NCI-H1092 (cell line): Measurements from ENCODE around the gene DYSF.

Source experiments
- DNase-seq: peaks from one replicate; lab custom pipeline; 2025; lab: John Stamatoyannopoulos, UW

DYSF gene

DNA sequence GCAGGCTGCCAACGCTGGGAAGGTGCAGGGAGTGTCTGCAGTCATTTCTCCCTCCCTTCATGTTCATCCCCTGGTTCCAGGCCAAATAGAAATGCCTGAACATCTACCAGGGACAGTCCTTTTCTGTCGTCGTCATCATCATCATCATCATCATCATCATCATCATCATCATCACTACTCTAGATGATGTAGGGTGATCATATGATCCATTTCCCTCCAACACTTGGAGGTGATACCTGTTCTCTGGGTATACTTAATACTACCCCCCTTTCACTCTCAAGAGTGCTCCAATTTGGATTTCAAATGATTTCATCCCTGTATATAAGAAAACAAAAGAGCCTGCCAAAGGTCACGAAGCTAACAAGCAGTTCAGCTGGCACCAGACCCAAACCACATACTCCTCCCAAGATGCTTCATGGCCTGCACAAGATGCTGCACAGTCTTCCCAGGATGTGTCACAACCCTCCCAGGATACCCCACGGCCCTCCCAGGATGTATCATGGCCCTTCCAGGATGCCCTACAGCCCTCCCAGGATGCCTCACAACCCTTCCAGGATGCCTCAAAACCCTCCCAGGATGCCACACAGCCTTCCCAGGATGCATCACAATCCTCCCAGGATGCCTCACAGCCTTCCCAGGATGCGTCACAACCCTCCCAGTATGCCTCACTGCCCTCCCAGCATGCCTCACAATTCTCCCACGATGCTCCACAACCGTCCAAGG is 257.9 kb downstream of the DYSF start:
- DNase-seq = no peak

DNA sequence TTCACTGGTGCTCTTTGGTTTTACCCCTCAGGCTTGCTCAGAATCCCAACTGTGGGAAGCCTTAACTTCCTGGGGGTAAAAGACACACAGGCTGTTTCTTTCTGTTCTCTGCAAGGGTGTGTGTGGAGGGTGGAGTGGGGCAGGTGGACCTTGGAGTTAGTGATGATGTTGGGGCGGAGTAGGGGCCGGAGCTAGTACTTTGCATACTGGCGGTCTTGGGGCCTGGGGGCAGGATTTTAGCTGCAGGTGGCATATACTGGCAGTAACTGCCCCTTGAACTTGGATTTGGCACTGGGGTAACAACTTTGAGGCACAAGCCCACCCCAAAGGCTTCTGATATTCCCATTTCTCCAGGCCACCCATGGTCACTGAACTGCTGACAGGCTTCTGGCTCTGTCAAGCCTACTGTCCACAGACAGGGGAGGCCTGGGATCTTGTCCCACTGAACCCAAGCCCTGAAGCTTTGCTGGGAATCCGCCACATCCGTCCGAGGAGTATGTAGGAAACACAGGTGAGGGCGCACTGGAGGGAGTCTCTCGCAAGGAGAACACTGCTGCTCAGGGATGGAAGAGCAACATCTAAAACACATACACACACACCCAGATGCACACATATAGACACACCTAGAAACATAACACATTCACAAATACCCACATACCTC is 258.9 kb downstream of the DYSF start:
- no peak for DNase-seq

- no peak for DNase-seq
Measured at GRCh38 chr2:71713581-71714580, 260.5 kb downstream of the DYSF start.

DNA sequence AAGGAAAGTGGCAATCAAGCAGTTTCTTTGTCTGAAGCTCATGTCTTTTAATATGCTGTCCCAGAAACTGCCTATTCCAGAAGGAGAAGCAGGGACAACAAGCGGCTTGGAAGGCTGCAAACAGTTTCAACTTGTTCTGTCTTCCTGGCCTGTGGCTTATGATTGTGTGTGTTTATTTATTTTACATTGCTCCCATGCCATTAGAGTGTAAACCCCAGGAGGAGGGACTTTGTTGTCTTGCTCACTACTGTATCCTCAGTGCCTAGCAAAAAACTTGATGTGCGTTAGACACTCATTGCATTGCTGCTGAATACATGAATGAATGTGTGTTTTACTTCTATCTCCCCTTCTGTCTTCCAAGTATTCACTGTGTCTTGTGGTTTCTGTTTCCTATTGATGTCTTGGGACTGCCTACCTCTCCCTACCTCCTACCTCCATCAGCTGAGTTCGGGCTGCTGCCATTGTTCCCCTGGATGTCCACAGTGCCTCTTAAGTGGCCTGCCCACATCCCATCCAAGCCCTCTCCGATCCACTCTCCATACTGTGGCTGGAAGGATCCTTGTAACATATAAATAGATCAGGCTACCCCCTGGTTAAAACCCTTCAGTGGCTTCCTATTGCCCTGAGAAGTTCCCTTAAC is 261.4 kb downstream of the DYSF start:
- no peak for DNase-seq

DNA sequence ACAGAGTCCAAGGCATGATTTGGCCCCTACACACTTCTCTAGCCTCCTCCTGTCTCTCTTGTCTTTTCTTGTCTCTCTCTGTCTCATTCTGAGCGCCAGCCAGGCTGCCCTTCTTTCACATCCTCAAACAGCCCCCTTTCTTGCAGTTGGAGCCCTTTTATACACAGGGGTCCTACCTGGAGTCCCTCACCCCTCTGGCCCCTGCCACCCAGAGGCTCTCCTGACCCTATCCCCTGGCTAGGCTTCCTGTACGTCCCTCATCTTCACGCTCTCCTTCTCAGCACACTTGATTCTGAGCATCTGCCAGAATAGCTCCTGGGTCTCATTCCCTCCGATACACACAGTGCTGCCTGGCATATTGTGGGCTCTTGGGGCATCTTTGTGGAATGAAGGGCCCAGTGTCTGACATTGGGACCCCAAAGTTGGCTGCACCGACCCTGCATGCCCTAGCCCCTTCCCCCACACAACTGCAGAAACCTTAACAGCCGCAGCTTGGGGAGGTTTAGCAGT is 261.9 kb downstream of the DYSF start:
- no peak for DNase-seq

- no peak for DNase-seq
Measured at GRCh38 chr2:71715951-71716696, 262.8 kb downstream of the DYSF start.

DNA sequence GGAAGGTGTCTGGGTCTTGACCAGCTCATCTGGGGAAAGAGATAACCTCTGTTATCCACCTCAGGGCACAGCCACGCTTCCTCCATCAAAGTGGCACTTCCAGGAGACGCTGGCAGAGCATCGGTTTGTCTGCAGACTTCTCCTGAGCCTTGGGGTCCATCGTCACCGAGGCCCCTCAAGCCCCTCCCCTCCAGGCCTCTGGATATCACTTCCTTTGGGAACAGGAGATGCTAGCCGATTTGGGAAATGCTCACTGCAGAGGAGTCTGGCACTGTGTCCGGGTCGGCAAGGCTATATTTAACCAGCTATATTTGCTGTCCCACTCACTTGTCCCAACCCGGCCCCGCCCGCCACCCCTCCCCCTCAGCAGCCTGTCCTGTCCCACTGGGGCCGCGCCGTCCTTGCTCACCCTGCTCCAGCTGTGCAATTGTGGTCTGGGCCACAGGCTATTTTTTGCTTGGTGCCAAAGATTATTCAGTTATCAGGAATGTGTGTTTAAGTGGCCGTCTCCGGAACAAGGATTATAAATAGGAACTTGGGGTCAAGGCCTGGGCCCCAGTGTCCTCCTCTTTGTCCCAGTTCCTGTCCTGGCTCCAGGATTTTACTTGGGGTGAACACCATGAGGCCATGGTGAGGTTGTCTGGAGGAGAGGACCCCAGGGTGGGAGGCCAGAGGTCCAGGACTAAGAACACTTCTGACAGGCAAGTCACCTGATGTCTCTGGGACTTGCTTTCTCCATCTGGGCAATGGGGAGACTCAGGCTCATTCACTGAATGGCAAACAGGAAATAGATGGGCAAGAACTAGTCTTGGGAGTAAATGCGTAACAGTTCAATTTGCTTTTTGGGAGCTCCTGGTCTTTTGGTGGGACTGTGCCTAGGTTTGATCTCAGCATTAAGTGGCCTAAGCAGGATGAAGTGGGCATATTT is 263.6 kb downstream of the DYSF start:
- DNase-seq = no peak

GRCh38 chr2:71718686-71719085 is 265.3 kb downstream of the DYSF start:
- no peak for DNase-seq

DNA sequence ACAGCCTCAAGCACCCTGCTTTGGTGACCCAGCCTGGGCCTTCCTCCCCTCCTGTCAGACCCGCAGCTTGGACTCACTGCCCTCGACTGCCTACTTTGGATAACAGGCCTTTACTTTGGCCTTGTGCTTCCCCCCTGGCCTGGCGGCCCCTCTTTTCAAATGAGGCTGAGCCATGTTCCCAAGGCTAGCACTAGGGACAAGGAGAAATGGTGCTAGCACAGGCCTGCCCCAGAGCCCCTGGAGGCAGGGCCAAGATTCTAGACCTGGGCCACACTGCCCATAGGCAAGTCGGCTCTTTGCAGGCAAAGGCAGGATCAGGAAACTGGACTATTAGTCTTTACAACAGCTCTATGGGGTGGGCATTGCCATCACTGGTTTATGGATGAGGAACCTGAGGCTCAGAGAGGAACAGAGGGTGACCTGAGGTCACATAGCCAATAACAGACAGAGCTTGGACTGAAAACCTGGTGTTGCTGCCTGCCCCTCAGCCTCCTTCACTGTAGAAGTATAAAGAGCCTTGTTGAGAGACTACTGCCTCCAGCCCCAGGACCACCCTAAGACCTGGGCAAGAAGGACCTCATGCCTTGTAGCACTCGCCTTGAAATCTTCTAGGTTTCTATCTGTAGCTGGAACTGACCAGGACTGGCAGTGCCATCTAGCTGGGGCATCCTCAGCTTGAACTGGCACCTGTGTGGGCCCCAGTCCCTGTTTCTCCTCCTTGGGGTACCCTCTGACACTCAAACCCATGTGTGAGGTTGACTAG is 266.3 kb downstream of the DYSF start:
- DNase-seq = no peak

- DNase-seq = no peak
Measured at GRCh38 chr2:71720283-71720560, 266.9 kb downstream of the DYSF start.

- no peak for DNase-seq
Measured at GRCh38 chr2:71720596-71721361, 267.4 kb downstream of the DYSF start.

DNA sequence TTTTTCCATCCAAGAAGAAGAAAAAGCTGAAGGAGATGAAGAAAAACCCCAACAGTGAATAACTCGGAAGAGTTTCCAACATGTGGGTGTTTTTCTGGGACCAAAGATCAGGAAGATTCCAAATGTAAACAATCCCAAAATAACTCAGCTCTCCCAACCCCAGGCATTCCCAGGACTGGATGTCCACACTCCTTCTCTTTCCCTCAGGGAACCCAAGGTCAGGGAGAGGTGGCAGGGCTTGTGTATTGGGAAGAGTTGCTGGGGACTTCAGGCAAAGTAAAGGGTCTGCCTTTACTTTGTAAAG is 268.0 kb downstream of the DYSF start:
- no peak for DNase-seq

DNA sequence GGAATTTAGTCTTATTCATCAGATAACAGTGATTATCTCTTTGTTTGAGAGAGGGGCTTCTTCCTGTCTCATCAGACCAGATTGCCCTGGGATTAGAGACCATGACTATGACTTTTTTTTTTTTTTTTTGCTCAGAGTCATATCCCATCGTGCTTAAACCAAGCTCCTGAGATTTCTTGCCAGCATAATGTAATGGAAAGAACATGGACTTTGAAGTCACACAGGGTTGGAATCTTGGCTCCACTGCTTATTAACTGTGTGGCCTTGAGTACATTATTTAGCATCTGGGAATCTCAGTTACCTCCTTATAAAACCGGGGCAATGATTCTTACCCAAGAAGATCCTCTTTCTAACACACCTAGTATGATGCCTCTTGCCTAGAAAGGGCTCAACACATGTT is 268.3 kb downstream of the DYSF start:
- no peak for DNase-seq

- DNase-seq = no peak
Measured at GRCh38 chr2:71722286-71722685, 268.9 kb downstream of the DYSF start.

DNA sequence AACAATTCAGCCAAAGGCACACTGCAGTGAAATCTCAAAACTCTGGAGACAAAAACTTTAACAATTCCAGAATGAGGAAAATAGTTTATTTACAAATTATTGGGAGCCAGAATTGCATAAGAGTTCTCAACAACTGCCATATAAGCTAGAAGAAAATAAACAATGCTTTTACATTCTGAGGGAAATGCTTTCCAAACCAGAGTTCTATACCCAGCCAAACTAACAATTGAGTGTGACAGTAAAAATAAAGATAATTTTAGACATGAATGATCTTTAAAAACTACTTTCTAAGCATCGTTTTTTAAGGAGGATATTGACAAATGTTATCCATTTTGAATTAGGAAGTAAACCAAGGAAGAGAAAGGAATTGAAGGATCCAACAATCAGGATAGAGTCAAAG is 271.4 kb downstream of the DYSF start:
- no peak for DNase-seq

DNA sequence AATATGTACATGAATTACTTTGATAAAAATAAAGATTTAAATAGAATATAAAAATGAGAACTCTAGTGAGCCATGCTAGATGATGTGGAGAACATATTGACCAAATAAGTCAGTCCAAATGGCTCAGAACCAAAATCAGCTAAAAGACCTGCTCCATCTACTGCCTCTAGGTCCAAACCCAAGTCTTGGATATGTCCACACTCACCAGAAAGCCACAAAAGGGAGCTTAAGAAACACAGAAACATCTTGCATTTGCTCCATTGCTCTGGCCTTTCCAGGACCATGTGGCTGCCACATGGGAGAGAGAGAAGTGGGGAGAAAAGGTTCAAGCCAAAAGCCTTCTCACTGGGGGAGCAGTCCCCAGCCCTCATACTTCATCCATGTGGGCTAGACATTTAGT is 272.5 kb downstream of the DYSF start:
- DNase-seq = no peak

DNA sequence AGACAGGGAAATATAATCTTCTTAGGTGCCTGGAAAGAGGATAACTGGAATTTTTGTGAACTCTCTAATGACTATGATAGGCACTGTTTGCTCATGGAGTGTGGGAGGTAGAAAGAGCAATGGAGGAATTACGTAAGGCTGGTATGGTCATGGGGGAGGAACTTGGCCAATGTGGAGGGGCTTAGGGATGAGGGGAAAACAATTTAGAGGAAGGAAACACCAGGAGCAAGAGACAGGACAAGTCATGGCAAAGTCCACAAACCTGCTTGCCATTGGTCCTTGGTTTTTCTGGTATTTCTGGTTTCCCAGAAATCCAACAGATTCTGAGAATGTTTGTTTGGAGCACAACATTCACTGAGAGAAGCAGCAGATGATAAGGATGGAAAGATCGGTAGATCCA is 274.2 kb downstream of the DYSF start:
- no peak for DNase-seq

DNA sequence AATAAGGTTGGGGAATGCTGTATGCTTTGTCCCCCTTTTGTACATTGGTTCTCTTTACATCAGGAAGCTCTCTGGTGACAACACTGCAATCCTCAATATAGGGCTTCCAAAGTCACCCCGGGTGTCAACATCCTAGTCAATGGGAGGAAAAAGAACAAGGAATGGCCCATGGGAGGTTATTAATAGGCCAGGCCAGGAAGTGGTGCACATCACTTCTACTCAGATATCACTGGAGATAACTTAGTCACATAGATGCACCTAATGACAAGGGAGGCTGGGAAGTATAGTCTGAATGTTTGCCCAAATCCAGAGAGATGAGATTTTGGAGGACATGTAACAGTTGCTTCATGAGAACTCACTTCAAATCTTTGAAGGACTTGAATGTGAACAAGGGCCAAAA is 274.7 kb downstream of the DYSF start:
- DNase-seq = no peak

DNA sequence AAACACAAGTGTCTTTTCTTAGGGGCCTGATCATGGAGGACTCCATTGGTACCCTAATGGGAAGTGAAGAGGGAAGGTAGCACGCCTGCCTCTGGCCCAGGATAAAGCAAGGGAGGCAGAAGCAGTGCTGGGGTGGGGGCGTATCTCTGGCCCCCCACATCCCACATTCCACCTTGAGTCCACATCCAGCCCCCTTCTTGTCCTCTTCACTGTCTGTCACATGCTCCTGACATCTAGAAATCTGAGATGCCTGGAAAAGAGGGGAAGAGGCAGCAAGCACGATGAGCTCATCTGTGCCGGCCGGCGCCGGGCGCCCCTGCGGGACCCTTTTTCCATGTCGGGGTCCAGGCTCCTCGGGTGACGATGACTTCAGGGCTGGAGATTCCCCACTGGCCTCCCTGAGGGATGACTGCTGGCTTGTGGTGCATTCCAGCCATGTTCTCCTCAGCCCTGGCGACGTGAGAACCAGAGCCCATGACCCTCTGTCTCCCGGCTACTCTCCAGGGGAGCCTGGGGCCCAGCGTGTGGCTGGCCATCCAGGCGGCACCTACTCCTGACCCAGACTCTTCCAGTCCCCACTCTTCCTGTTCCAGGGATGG is 277.5 kb downstream of the DYSF start:
- no peak for DNase-seq
